Dermis microvascular lymphatic vessel endothelial cell (primary cell): Measurements from ENCODE around the gene CCDC150. TPM values are rescaled to one million over a fixed set of nuclear protein-coding genes. Genes with fewer than 3 reads are reported as not detected.
A peak's percentile ranks its signal among the peaks of the same experiment; 100 is the strongest.
"Not testable (repeated sequence)": the region's sequence is repeated elsewhere in the genome, so short reads cannot be mapped to it uniquely, and the experiment has no call there.

Experiments
- DNase-seq, 2 donors: peaks; one replicate each; pipeline versions ENCODE4 v3.0.0 to v3.0.0-alpha.2; 2010; ENCODE audit warnings: low read depth in 2 of 2
- total RNA-seq: library from RNA; depleted of rRNA; stranded (reverse); fragments of >200 nt; gene quantifications from 2 replicates; pipeline ENCODE4 v1.2.1, GENCODE V29; 2014

CCDC150 gene
- total RNA-seq, 1 donor from 2014 or later, result 5.5 TPM

DNA sequence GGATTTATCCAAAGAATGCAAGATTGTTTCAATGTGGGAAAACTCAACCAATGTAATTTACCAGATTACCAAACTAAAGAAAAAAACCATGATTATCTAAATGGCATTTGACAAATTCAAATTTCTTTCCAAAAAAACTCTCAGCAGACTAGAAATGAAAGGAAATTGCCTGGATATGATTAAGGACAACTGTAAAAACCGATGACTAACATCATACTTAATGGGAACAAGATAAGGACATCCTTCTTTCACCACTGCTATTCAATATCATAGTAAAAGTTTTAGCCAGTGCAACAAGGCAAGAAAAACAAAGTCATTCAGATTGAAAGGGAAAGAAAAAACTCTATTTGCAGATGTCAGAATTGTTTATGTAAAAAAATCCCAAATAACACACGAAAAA lies 4.4 kb upstream of the CCDC150 start:
- DNase-seq, result peak in 1 of 2 donors; percentile 5

DNA sequence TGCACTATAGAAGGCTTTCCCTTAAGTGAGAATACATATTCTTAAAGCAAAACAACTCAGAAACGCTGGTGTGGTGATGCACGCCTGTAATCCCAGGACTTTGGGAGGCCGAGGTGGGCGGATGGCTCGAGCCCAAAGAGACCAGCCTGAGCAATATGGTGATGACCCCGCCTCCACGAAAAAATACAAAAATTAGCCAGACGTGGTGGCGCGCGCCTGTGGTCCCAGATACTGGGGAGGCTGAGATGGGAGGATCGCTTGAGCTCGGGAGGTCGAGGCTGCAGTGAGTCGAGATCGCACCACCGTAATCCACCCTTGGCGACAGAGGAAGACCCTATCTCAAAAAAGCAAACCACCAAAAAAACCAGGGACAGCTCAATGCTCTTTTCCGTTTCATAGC lies 750 bp upstream of the CCDC150 start:
- no peak for DNase-seq

DNA sequence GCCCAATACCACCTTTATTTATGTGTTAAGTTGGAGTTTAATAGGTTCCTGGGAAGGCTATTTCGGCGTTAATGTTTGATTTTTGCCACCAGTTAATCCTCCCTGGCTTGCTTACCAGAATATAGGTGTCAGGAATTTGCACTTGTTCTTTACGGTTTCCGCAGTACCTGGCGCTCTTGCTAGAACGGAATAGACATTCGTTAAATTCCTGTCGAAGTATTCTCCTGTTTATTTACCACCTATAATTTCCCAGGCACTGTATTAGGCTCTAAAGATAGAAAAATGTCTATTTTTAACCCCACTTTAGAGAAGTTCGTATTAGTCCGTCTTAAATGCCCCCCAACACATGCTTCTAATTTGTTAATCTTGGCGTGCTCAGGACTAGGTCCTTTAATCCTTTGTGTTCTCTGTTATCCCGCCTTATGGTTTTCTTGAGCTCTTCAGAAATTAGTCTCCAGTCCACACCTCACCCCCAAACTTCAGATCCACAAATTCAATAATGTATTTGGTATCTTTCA lies 575 bp downstream of the CCDC150 start:
- DNase-seq, result no peak

DNA sequence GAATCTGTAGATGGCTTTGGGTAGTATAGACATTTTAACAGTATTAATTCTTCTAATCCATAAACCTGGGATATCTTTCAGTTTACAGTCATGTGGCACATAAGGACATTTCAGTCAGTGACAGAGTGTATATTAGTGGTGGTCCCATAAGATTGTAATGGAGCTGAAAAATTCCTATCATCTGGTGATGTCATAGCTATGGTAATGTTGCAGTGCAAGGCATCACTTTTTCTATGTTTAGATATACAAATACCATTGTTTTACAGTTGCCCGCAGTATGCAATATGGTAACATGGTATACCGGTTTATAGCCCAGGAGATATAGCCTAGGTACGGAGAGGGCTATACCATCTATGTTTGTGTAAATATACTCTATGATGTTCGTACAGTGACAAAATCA lies 9.7 kb downstream of the CCDC150 start:
- no peak for DNase-seq

DNA sequence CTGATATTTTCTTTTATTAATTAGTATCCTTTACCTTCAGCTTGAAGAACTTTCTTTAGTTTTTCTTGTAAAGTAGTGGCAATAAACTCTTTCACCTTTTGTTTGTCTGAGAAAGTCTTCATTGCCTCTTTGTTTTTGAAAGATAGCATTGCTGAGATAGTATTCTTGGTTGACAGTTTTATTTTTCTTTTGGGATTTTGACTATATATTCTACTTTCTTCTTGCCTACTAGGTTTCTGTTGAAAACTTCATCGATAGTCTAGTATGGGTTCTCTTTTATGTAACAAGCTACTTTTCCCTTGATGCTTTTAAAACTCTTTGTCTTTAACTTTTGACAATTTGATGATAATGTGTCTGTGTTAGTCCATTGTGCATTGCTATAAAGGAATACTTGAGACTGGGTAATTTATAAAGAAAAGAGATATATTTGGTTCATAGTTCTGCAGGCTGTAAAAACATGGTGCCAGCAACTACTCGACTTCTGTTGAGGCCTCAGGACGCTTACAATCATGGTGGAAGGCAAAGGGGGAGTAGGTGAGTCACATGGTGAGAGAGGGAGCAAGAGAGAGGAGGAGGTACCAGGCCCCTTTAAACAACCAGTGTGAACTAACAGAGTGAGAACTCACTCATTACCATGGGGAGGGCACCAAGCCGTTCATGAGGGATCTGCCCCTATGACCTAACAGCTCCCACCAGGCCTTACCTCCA lies 12.0 kb downstream of the CCDC150 start:
- no peak for DNase-seq

DNA sequence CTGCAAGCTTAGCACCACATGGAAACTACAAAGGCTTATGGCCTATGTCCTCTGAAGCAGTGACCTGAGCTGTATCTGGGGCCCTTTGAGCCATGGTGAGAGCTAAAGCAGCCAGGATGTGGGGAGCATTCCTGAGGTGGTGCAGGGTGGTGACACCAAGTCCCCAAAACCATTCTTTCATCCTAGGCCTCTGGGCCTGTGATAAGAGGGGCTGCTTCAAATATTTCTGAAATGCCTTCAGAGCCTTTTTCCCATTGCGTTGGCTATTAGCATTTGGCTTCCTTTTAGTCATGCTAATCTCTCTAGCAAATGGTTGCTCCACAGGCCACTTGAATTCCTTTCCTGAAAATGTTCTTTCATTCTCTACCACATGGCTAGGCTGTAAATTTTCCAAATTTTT lies 13.4 kb downstream of the CCDC150 start:
- DNase-seq, result no peak

DNA sequence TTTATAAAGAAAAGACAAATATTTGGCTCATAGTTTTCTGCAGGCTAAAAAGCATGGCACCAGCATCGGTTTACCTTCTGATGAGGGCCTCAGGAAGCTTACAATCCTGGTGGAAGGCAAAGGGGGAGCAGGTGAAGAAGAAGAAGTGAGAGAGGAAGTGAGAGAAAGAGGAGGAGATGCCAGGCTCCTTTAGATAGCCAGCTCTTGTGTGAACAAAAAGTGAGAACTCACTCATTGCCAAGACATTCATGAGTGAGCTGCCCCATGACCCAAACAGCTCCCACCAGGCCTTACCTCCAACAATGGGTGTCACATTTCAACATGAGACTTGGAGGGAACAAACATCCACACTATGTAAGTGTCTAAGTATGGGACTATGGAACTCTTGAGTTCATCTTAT lies 14.3 kb downstream of the CCDC150 start:
- DNase-seq, result no peak

DNA sequence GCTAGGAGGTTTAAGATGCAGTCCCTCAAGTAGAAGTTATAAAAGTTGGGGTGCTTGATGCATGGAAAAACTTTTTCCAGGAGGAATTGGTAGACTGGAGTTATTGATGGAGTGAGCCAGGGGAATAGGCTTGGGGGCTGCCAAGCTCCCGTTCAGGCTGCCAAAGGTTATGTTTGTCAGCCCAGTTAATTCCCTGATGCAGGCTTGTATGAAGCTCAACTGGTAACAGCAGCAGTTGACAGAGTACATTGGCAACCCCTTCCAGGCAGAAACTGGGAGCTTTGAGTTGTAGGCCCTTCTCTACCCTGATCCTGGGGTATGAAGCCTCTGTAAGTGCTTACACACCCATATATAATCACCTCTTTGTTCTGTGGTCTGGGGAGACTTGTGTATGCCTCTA lies 16.2 kb downstream of the CCDC150 start:
- no peak for DNase-seq

DNA sequence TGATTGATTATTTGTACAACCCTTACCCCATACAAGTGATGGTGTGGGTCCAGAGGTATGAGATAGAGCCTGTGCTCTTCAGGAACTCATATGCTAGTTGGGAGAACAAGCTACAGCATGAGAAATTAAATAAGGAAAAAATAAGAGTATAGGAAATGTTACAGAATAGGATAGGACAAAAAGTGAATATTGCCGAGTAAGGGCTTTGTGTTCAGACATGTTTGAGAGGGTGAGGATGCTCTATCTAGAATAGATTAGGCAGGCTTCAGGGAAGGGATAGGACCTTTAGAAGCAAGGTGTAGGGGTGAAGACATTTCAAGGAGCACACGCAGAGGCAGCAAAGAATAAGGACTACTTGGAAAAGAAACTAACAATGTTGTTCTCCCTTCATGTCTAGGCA lies 17.8 kb downstream of the CCDC150 start:
- DNase-seq, result no peak

DNA sequence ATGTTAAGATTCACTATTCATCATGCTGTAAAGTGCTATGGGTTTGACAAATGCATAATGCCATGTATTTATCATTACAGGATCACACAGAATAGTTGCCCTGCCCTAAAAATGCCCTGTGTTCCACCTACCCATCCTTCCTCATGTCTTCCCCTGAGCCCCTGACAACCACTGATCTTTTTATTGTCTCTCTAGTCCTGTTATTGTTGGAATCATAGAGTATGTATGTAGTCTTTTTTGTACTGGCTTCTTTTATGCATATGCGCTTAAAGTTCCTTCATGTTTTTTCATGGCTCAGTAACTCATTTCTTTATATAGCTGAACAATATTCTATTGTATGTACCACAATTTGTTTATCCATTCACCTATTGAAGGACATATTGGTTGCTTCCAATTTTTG lies 20.3 kb downstream of the CCDC150 start:
- no peak for DNase-seq

DNA sequence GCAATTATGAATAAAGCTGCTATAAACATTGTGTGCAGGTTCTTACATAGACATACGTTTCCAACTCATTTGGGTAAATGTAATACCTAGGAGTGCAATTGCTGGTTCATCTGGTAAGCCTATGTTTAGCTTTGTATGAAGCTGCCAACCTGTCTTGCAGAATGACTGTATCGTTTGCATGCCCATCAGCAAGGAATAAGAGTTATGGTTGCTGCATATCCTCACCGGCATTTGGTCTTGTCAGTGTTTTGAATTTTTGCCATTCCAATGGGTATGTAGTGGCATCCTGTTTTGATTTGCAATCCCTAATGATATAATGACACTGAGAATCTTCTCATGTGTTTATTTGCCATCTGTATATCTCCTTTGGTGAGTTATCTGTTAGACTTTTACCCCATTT lies 20.7 kb downstream of the CCDC150 start:
- DNase-seq, result peak; percentile 51 to 65

DNA sequence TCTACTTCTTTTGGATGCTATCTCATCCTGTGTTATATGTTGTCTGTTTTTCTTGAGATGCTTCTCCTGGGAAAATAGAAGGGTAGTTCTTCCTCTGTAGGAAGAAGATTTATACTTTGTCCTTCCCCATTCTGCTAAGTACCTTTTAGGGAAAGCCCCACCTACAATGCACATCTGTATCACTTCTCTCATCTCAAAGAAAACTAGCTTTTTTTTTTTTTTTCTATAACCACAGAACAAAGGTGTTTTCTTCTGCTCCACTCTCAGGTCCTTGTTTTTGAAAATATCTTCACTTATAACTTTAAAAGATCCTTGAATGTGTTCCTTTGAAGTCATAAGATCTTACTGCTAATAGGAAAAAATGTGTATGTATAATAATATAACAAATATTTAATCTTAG lies 30.8 kb downstream of the CCDC150 start:
- no peak for DNase-seq

DNA sequence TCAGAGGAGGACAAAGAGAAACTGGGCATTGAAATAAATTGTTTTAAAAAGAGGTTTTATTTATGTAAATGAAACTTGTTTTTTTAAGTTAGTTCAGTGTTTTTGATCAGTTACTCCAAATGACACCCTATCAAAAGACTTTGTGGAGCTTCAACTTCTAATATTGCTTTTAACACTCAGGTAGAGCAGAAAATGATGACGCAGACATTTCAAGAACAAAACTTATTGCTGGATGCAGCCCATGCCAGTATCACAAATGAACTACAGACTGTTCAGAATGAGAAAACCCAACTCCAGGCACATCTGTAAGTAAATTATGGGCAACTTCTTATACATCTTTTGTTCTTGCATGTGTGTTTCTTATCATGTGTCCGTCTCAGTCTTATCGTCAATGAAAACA lies 36.4 kb downstream of the CCDC150 start:
- DNase-seq, result no peak

DNA sequence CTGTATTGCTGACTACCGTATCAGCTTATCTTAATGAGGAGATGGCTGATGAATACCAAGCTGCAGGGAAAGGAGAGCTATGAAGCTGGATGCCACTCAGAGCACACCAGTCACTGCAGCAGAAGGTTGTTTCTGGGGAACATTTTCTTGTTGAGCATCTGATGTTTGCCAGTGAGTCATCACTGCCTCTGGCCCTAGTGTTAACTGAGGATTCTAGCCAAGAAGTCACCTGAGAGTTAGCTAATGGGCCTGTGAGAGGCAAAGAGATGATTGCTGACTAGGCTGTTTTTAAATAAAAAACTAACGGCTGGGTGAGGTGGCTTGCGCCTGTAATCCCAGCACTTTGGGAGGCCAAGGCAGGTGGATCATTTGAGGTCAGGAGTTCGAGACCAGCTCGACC lies 37.9 kb downstream of the CCDC150 start:
- DNase-seq, result peak in 1 of 2 donors; percentile 47

DNA sequence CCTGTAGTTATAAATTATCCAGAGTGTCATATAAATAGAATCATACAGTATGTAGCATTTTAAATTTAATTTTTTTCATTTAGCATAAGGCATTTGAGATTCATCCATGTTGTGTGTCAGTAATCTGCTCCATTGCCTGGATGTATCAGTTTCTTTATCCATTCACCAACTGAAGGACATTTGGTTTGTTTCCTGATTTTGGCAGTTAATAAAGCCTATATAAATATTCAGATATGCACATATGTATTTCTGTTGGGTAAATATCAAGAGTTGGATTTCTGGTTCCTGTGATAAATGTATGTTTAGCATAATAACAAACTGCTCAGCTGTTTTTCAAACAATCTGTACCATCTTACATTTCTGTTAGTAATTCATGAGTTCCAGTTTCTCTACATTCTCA lies 39.9 kb downstream of the CCDC150 start:
- DNase-seq, result no peak

DNA sequence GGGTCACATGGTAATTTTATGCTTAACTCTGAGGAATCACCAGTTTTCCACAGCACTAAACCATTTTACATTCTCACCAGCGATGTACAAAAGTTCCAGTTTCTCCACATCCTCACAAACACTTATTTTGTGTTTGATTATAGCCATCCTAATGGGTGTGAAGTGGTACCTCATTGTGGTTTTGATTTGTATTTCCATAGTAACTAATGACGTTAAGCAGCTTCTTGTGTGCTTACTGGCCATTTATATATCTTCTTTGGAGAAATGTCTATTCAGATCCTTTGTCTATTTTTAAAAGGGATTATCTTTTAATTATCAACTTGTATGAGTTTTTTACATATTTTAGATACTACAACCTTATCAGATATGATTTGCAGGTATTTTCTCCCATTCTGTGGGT lies 42.0 kb downstream of the CCDC150 start:
- no peak for DNase-seq

DNA sequence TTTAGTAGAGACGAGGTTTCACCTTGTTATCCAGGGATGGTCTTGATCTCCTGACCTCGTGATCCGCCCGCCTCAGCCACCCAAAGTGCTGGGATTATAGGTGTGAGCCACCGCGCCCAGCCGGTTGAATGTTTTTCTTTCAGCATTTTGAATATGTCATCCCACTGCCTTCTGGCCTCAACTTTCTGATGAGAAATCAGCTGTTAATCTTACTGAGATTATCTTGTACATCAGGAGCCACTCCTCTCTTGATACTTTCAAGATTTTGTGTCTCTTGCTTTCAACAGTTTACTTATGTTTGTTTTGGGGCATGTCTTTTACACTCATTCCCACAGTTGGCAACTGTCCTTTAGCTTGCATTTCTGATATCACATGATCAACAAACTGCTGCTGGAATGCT lies 46.3 kb downstream of the CCDC150 start:
- no peak for DNase-seq

DNA sequence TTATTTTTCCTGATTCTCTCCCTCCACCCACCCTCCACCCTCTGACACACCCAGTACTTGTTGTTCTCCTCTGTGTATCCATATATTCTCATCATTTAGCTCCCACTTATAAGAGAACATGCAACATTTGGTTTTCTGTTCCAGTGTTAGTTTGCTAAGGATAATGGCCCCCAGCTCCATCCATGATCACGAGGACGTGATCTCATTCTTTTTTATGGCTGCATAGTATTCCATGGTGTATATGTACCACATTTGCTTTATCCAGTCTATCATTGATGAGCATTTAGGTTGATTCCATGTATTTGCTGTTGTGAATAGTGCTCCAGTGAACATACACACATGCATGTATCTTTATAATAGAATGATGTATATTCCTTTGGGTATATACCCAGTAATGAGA lies 47.2 kb downstream of the CCDC150 start:
- DNase-seq, result not testable (repeated sequence)

DNA sequence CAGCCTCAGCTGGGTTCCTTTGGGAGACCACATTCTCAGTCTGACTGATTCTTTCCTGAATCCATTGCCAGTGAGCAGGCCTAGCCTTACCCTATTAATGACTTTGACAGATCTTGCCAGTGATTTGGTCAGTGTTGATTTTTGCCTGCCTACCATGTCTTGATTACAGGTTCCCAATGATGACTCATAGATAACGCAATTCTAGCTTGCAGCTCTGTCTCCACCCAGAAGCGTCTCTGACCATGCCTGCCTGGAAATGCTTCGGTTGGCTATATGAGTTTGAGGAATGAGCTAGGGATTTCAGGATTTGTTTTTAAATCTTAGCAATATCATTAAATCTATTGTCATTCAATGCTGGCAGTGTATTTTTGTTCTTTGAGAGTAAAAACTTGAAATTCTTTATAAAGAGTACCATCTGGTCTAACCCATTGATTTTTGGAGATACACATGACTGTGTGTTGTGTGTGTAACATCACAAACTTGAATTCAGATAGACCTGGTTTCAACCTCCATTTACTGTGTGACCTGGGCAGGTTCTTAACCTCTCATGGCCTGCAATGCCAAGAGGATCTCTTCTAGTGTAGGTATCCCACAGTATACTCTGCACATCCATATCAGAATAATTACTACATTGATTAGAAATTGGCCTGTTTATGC lies 57.0 kb downstream of the CCDC150 start:
- peak in 1 of 2 donors; percentile 19 for DNase-seq

DNA sequence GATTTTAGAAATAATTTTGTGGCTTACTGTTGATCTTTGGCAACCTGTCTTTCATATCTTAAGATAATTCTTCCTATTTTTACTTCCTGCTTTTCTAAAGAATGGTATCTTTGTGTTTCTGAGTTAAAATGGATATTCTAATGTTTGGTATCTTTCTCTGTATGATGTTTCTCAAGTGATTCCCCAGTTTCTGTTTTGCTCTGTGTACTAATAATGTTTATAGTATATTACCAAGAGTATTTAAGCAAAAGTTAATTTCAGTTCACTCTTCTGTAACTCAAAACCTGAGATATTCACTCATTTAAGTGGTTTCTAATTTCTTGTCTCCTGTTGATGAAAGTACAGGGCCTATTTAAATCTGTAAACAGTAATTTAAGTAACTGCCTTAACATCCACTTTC lies 58.3 kb downstream of the CCDC150 start:
- DNase-seq, result no peak

DNA sequence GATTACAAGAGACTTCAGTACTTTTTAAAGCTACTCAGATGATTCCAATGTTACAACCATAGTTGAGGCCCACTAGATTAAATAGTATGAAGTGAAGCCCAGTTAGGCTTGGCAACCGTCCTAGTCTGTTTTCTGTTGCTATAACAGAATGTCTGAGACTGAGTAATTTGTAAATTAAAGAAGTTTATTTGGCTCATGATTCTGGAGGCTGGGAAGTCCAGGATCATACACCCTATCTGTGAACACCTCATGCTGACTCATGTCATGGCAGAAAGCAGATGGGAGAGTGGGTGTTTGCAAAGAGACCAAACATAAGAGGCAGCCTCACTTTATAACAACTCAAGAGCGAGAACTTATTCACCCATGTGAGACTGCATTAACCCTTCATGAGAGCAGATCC lies 63.1 kb downstream of the CCDC150 start:
- DNase-seq, result no peak

DNA sequence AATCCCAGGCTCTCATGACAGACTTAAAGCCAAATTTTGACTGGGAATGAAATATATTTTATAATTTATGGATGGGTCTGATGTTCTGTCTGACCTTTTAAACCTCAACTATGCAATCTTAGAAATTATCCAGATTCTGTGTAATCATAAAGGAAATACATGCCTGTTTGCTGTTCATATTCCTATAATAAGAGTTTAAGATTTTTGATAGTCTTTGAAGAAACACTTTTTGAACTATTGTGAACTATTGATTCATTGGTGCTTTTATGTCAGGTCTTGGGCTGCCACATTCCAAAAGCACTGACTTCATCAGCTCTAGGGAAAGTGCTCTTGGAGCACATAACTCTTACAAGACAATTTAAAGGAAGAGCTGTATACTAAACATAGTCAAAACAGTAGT lies 64.2 kb downstream of the CCDC150 start:
- DNase-seq, result no peak

DNA sequence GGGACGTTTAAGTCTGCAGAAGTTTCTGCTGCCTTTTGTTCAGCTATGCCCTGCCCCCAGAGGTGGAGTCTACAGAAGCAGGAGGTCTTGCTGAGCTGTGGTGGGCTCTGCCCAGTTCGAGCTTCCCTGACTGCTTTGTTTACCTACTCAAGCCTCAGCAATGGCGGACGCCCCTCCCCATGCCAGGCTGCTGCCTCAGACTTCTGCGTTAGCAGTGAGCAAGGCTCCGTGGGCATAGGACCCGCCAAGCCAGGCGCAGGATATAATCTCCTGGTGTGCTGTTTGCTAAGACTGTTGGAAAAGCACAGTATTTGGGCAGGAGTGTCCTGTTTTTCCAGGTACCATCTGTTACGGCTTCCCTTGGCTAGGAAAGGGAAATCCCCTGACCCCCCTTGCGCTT lies 70.5 kb downstream of the CCDC150 start:
- not testable (repeated sequence) for DNase-seq
